ENCODE results near the gene ZFYVE21. TPM values are rescaled to one million over a fixed set of nuclear protein-coding genes. Genes with fewer than 3 reads are reported as not detected.

Gene ZFYVE21
- total RNA-seq, 1 experiment from 2014 or later: 47.2 TPM

- Histone ChIP-seq H3F3A (ENCODE audit: low read length, unreplicated experiment) (no peaks in the 10 kb centered on the region), H3K9me2 (replicated peaks; ENCODE audit: low read length) (no peaks in the 10 kb centered on the region), H4K20me1 (ENCODE audit: low read length) (no peaks in the 10 kb centered on the region), H3K79me2 (ENCODE audit: low read length) (peaks cover 24% of the 10 kb centered on the region), H3K4me2 (ENCODE audit: low read length) (no peak overlapping the region), H3K27ac (ENCODE audit: low read length) (no peak overlapping the region), H3K4me1 (ENCODE audit: insufficient read depth, low read length) (peaks cover 34% of the 10 kb centered on the region), H3K9me3 (ENCODE audit: low read length) (no peaks in the 10 kb centered on the region), H2AFZ (ENCODE audit: low read length) (no peak overlapping the region), H3K36me3 (ENCODE audit: low read depth, low read length) (peaks cover 28% of the 10 kb centered on the region; the same call in 1 of the 2 replicates), H3K9ac (ENCODE audit: low read length) (no peak overlapping the region), H3K27me3 (ENCODE audit: low read length) (no peaks in the 10 kb centered on the region), H3K4me3 (ENCODE audit: low read length) (no peak overlapping the region)
- DNase-seq (no peak), ATAC-seq (no peak)
- no TSS peak for BruUV-seq (replicated peaks)
- ChIA-PET CTCF (no interaction called here), POLR2A (ENCODE audit: unreplicated experiment) (no interaction called here)
- TF ChIP-seq EZH2 (IDR thresholded peaks at IDR 0.05; ENCODE audit: low read length, unreplicated experiment): no peak
- no peak for TF ChIP-seq CTCF (conservative IDR thresholded peaks at IDR 0.05; ENCODE audit: low read depth, low read length)
- TF ChIP-seq EZH2phosphoT487 (IDR thresholded peaks at IDR 0.05; ENCODE audit: borderline replicate concordance, low read length): no peak
- intact Hi-C loops (cut with micrococcal nuclease): no loop called here
These were observed 6.8 kb upstream of the ZFYVE21 start for GRCh38 chr14:103708750-103709187.

- Histone ChIP-seq H2AFZ (ENCODE audit: low read length) (no peak overlapping the region), H3K9me2 (replicated peaks; ENCODE audit: low read length) (no peaks in the 10 kb centered on the region), H3K27me3 (ENCODE audit: low read length) (no peaks in the 10 kb centered on the region), H3K27ac (ENCODE audit: low read length) (no peak overlapping the region), H3K9ac (ENCODE audit: low read length) (no peak overlapping the region), H3K9me3 (ENCODE audit: low read length) (no peaks in the 10 kb centered on the region), H4K20me1 (ENCODE audit: low read length) (no peaks in the 10 kb centered on the region), H3K36me3 (ENCODE audit: low read depth, low read length) (peaks cover 28% of the 10 kb centered on the region; the same call in 1 of the 2 replicates), H3K4me2 (ENCODE audit: low read length) (no peak overlapping the region), H3K4me1 (ENCODE audit: insufficient read depth, low read length) (peaks cover 41% of the 10 kb centered on the region), H3K79me2 (ENCODE audit: low read length) (peaks cover 34% of the 10 kb centered on the region), H3F3A (ENCODE audit: low read length, unreplicated experiment) (no peaks in the 10 kb centered on the region), H3K4me3 (ENCODE audit: low read length) (no peak overlapping the region)
- CTCF ChIA-PET: no interaction called here
- TF ChIP-seq CTCF (conservative IDR thresholded peaks at IDR 0.05; ENCODE audit: low read depth, low read length) (no peak), EZH2 (IDR thresholded peaks at IDR 0.05; ENCODE audit: low read length, unreplicated experiment) (no peak), EZH2phosphoT487 (IDR thresholded peaks at IDR 0.05; ENCODE audit: borderline replicate concordance, low read length) (no peak)
- no TSS peak for BruUV-seq (replicated peaks)
- DNase-seq (no peak), ATAC-seq (no peak)
- intact Hi-C loops (cut with micrococcal nuclease): loop anchor here (10.0 kb wide), 1 partner anchor 135 kb away; no protein-coding TSS in a partner anchor
- POLR2A ChIA-PET (ENCODE audit: unreplicated experiment): interaction anchor here (0.6 to 0.8 kb wide), 2 partner anchors 157 to 1632 kb away, joined by 6 to 19 read pairs; no protein-coding TSS in a partner anchor
These were observed 5.8 kb upstream of the ZFYVE21 start for GRCh38 chr14:103709814-103710213.

GRCh38 chr14:103710771-103711377 is 4.7 kb upstream of the ZFYVE21 start:
- H2AFZ ChIP-seq (ENCODE audit: low read length): no peak overlapping the region
- H3K27me3 ChIP-seq (ENCODE audit: low read length): no peaks in the 10 kb centered on the region
- H4K20me1 ChIP-seq (ENCODE audit: low read length): no peaks in the 10 kb centered on the region
- TF ChIP-seq CTCF (conservative IDR thresholded peaks at IDR 0.05; ENCODE audit: low read depth, low read length) (no peak), EZH2phosphoT487 (IDR thresholded peaks at IDR 0.05; ENCODE audit: borderline replicate concordance, low read length) (no peak), EZH2 (IDR thresholded peaks at IDR 0.05; ENCODE audit: low read length, unreplicated experiment) (no peak)
- POLR2A ChIA-PET (ENCODE audit: unreplicated experiment): interaction anchor here (0.8 kb wide), 1 partner anchor 156 kb away, joined by 19 read pairs; no protein-coding TSS in a partner anchor
- 0 out of 2 replicates have a peak overlapping the region, but pooled peaks have one; percentile 5 for H3K4me3 ChIP-seq (ENCODE audit: low read length)
- TSS peak; percentile 25 for BruUV-seq (replicated peaks)
- H3K27ac ChIP-seq (ENCODE audit: low read length): peak overlapping the region; percentile 49
- CTCF ChIA-PET: no interaction called here
- H3F3A ChIP-seq (ENCODE audit: low read length, unreplicated experiment): no peaks in the 10 kb centered on the region
- no peak for ATAC-seq
- H3K79me2 ChIP-seq (ENCODE audit: low read length): peaks cover 38% of the 10 kb centered on the region
- intact Hi-C loops (cut with micrococcal nuclease): loop anchor here (10.0 kb wide), 1 partner anchor 136 kb away; no protein-coding TSS in a partner anchor
- H3K9ac ChIP-seq (ENCODE audit: low read length): no peak overlapping the region
- peaks cover 20% of the 10 kb centered on the region; the same call in 1 of the 2 replicates for H3K36me3 ChIP-seq (ENCODE audit: low read depth, low read length)
- DNase-seq: peak; percentile 31
- H3K9me2 ChIP-seq (replicated peaks; ENCODE audit: low read length): no peaks in the 10 kb centered on the region
- H3K4me1 ChIP-seq (ENCODE audit: insufficient read depth, low read length): peaks cover 41% of the 10 kb centered on the region
- H3K4me2 ChIP-seq (ENCODE audit: low read length): peak overlapping the region; percentile 37
- no peaks in the 10 kb centered on the region for H3K9me3 ChIP-seq (ENCODE audit: low read length)

All from PC-3 (cell line).